Endothelial cell (in vitro differentiated cells): ENCODE results near the gene SORCS2. TPM values are rescaled to one million over a fixed set of nuclear protein-coding genes. Genes with fewer than 3 reads are reported as not detected.
"Not testable (repeated sequence)": the region's sequence is repeated elsewhere in the genome, so short reads cannot be mapped to it uniquely, and the experiment has no call there.

Experiments
- DNase-seq: peaks from one replicate; pipeline ENCODE4 v3.0.0; 2021; ENCODE audit warnings: low spot score
- H3K27ac Mint-ChIP-seq: one replicate; pipeline ENCODE4 v1.8.0; 2021; ENCODE audit warnings: mixed read lengths, inconsistent platforms; ENCODE audit not compliant: unreplicated experiment
- H3K27me3 Mint-ChIP-seq: one replicate; pipeline ENCODE4 v1.8.0; 2021; ENCODE audit warnings: mild to moderate bottlenecking, moderate library complexity, mixed read lengths, inconsistent platforms; ENCODE audit not compliant: unreplicated experiment
- H3K36me3 Mint-ChIP-seq: one replicate; pipeline ENCODE4 v1.8.0; 2021; ENCODE audit warnings: mild to moderate bottlenecking, low read depth, mixed read lengths, inconsistent platforms; ENCODE audit not compliant: unreplicated experiment
- H3K4me1 Mint-ChIP-seq: one replicate; pipeline ENCODE4 v1.8.0; 2021; ENCODE audit warnings: mild to moderate bottlenecking, mixed read lengths, inconsistent platforms; ENCODE audit not compliant: unreplicated experiment
- H3K4me3 Mint-ChIP-seq: one replicate; pipeline ENCODE4 v1.8.0; 2021; ENCODE audit warnings: mild to moderate bottlenecking, mixed read lengths, inconsistent platforms; ENCODE audit not compliant: unreplicated experiment
- H3K9me3 Mint-ChIP-seq: one replicate; pipeline ENCODE4 v1.8.0; 2021; ENCODE audit warnings: mixed read lengths, inconsistent platforms; ENCODE audit not compliant: unreplicated experiment
- total RNA-seq: library from RNA; stranded (reverse); fragmentation: NEBNext Ultra II Directional; extraction: Animal tissue kit (Norgen Biotek cat#: 25700); gene quantifications from one replicate; pipeline ENCODE4 v1.2.1, GENCODE V29; 2021; ENCODE audit not compliant: unreplicated experiment
- TF ChIP-seq, protein P1 (sequence below): fragments of 200-600 bp; sonication (generic); IDR thresholded peaks from one replicate; pipeline ENCODE4 v1.5.0; 2021; ENCODE audit warnings: antibody characterized with exemption; ENCODE audit not compliant: unreplicated experiment

SORCS2 gene
- total RNA-seq, 1 donor from 2014 or later: 1.3 TPM

GRCh38 chr4:7160439-7160838 lies 31.9 kb upstream of the SORCS2 start:
- Mint-ChIP-seq H3K9me3 (no peaks in the 10 kb centered on the region), H3K27me3 (peaks cover 19% of the 10 kb centered on the region), H3K27ac (no peak overlapping the region), H3K4me1 (peaks cover 41% of the 10 kb centered on the region), H3K4me3 (no peak overlapping the region), H3K36me3 (peaks cover 8% of the 10 kb centered on the region)
- TF ChIP-seq, protein P1, sequence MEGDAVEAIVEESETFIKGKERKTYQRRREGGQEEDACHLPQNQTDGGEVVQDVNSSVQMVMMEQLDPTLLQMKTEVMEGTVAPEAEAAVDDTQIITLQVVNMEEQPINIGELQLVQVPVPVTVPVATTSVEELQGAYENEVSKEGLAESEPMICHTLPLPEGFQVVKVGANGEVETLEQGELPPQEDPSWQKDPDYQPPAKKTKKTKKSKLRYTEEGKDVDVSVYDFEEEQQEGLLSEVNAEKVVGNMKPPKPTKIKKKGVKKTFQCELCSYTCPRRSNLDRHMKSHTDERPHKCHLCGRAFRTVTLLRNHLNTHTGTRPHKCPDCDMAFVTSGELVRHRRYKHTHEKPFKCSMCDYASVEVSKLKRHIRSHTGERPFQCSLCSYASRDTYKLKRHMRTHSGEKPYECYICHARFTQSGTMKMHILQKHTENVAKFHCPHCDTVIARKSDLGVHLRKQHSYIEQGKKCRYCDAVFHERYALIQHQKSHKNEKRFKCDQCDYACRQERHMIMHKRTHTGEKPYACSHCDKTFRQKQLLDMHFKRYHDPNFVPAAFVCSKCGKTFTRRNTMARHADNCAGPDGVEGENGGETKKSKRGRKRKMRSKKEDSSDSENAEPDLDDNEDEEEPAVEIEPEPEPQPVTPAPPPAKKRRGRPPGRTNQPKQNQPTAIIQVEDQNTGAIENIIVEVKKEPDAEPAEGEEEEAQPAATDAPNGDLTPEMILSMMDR: no peak
- no peak for DNase-seq

GRCh38 chr4:7160951-7161440 lies 31.3 kb upstream of the SORCS2 start:
- Mint-ChIP-seq H3K4me3 (no peak overlapping the region), H3K27me3 (peaks cover 19% of the 10 kb centered on the region), H3K4me1 (peaks cover 38% of the 10 kb centered on the region), H3K27ac (no peak overlapping the region), H3K9me3 (no peaks in the 10 kb centered on the region), H3K36me3 (peaks cover 8% of the 10 kb centered on the region)
- no peak for DNase-seq
- TF ChIP-seq, protein P1: no peak

DNA sequence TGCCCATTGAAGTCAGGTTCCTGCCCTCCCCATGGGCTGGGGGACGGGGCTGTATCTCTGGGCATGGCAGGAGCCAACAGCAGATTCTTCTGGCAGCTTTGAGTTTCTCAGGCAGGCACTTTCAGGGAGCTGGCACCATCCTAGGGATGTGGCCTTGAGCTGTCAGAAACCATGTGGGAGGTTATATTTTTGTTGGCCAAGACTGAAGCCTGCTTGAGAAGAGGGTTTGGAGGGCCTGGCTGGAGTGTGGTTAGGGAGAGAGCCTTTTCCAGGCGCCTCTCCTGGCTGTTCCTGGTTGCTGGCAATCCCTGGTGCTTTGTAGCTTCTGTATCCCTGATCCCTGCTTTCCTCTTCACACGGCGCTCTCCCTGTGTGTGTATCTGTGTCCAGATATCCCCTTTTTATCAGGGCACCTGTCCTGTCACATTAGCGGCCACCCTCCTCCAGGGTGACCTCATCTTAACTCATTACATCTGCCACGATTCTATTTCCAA lies 30.6 kb upstream of the SORCS2 start:
- peaks cover 30% of the 10 kb centered on the region for H3K4me1 Mint-ChIP-seq
- TF ChIP-seq, protein P1: no peak
- peaks cover 8% of the 10 kb centered on the region for H3K36me3 Mint-ChIP-seq
- no peak overlapping the region for H3K27ac Mint-ChIP-seq
- no peaks in the 10 kb centered on the region for H3K9me3 Mint-ChIP-seq
- peaks cover 12% of the 10 kb centered on the region for H3K27me3 Mint-ChIP-seq
- H3K4me3 Mint-ChIP-seq: no peak overlapping the region
- DNase-seq: no peak

DNA sequence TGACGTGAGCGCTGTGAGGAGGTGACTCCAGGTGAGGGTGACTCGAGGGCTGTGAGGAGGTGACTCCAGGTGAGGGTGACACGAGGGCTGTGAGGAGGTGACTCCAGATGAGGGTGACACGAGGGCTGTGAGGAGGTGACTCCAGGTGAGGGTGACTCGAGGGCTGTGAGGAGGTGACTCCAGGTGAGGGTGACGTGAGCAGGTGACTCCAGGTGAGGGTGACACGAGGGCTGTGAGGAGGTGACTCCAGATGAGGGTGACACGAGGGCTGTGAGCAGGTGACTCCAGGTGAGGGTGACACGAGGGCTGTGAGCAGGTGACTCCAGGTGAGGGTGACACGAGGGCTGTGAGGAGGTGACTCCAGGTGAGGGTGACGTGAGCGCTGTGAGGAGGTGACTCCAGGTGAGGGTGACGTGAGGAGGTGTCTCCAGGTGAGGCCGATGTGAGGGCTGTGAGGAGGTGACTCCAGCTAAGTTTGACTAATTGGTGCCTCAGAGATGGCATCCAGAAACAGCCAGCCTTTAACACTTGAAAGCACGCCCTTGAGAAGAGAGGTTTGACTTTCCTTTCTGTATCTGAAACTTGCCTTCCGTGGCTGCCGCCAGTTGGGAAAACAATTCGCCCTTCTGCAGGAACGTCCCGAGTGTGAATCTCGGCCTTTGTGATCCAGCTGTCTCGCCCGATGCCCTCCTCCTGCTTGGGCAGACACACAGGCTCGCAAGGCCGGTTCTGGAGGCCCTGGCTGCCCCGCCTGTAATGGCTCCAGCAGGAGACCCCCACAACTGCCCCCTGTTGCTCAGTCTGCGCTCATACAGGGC lies 27.1 kb upstream of the SORCS2 start:
- not testable (repeated sequence) for H3K36me3 Mint-ChIP-seq, H3K9me3 Mint-ChIP-seq, H3K27ac Mint-ChIP-seq, DNase-seq, H3K27me3 Mint-ChIP-seq
- peaks cover 25% of the 10 kb centered on the region for H3K4me1 Mint-ChIP-seq
- peak overlapping the region; percentile 39 for H3K4me3 Mint-ChIP-seq

GRCh38 chr4:7165874-7166201 lies 26.5 kb upstream of the SORCS2 start:
- Mint-ChIP-seq H3K36me3 (no peaks in the 10 kb centered on the region), H3K27me3 (peaks cover 1% of the 10 kb centered on the region), H3K4me3 (no peak overlapping the region), H3K9me3 (no peaks in the 10 kb centered on the region), H3K4me1 (peaks cover 25% of the 10 kb centered on the region), H3K27ac (no peak overlapping the region)
- TF ChIP-seq, protein P1: no peak
- no peak for DNase-seq
